Lower leg skin (tissue), 3 donors: ENCODE measurements around the gene PACS1.

ENCODE experiments used
- CTCF ChIP-seq, 3 donors: fragments of 450-650 bp; IDR thresholded peaks; one replicate each; pipeline ENCODE4 v1.5.1; 2016; ENCODE audit warnings: antibody characterized with exemption in 3 of 3, mild to moderate bottlenecking in 3 of 3, moderate library complexity in 2 of 3
- POLR2A ChIP-seq, 2 donors: fragments of 450-650 bp; IDR thresholded peaks; one replicate each; pipeline ENCODE4 v1.6.1; 2016 to 2017; ENCODE audit warnings: antibody characterized with exemption in 2 of 2, mild to moderate bottlenecking in 1 of 2, moderate library complexity in 1 of 2

GRCh38 chr11:66264914-66265313 lies 194.8 kb downstream of the PACS1 start:
- TF ChIP-seq POLR2A (IDR thresholded peaks at IDR 0.05): no peak
- TF ChIP-seq CTCF (IDR thresholded peaks at IDR 0.05): no peak
